ENCODE data around the gene ZDHHC12.

The ZDHHC12 gene

DNA sequence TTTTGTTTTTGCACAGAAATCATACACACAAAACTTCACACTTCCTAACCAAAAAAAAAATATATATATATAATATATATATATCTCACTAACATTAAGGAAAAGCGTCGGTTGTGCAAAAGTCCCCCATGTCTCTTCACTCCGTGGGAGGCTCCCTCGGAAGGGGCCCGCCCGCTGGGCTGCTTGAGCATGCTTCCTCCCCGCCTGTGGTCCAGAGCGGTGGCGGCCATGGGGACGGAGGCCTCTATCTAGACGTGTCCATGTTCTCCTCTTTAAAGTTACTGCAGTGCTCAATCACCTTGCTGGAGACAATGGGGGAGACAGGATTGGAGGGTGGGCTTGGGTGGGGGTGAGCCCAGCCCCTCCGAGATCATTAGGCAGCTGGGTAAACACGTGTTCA, 7.2 kb upstream of the ZDHHC12 start:
- DNase-seq (ENCODE audit: extremely low read depth in 1 of 2, low read depth in 1 of 2) = no peak

DNA sequence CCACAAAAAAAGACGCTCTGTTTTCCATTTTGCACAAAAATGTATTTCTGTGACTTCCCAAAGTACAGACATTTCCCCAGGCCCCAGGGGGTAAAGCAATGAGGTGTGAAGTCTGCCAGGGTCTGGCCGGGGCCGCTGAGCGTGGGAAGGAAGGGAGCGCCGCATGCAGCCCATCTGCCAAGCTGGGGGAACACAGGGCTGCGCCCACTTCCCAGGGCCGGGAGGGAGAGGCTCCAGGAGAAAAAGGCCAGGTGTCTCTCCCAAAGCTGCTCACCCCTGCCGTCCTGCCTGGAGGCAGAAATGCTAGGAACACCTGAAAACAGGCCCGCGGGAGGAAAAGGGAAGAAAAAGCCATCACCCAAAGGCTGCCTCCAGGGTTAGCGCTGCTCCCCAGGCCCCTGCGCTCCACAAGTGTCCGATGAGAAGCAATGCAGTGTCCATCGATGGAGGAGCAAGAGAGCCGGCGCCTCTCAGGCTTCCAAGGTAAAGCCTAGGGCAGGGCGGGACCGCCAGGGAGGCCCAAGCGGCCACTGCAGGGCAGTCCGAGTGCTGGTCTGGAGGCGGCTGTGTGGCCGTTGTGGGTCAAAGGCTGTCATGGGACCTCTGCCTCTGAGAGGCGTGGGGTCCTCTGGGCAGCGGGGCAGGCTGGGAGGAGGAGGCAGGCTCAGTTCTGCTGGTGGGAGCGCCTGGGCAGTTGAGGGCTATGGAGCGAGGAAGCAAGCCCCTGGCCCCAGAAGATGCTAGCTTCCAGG, 6.0 kb upstream of the ZDHHC12 start:
- no peak for DNase-seq (ENCODE audit: extremely low read depth in 1 of 2, low read depth in 1 of 2)

DNA sequence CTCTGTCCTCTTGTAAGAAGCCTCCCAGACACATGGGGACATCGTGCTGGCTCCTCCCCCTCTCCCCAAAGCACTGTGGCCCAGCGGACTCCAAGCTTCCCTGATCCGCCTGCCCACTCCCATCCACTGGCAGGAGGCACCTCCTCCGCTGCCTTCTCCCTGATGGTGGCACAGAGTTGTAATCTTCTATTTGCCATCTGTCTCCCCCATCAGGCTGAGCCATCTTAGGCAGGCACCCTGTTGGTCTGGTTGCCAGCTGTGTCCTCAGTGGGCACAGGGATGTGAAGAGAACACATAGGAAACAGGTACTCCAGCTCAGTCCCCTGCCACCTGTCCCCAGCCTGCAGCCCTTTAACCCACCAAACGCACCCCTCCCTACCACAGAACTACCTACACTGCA, 5.4 kb upstream of the ZDHHC12 start:
- no peak for DNase-seq (ENCODE audit: extremely low read depth in 1 of 2, low read depth in 1 of 2)

DNA sequence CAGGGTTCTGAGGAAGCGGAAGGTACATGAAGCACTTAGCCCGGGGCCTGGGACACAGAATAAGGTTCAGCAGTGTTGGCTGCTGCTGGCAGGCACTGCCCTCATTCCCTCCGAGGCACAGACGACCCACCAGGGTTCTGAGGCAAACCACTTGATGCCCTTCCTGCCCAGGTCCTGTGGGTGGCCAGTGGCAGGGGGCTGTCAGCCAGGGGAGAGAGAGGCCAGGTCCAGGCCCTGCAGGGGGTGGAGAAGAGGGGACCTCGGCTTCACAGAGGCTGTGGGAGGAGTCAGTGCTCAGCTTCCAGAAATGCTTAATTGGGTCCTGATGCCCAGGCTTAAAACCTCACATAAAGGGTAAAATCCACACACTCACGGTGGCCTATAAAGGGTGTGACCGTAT, 4.4 kb upstream of the ZDHHC12 start:
- no peak for DNase-seq (ENCODE audit: extremely low read depth in 1 of 2, low read depth in 1 of 2)

DNA sequence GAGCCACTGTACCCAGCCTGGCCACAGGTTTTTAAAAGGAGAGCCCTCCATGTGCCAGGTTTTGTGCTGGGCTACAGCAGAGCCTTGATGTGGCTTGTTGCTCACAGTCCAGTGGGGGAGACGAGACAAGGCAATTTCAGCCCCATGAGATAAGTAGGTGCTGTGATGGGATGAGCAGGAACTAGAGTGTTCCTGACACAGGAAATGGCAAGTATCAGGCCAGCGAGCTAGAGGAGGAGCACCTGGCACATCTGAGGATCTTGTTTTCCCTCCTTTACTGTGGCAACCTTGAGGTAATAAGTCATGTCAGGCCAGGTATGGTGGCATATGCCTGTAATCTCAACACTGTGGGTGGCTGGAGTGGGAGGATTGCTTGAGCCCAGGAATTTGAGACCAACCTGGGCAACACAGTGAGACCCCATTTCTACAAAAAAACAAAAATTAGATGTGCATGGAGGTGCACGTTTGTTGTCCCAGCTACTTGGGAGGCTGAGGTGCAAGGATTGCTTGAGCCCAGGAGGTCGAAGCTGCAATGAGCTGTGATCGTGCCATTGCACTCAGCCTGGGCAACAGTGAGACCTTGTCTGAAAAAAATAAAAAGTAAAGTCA, 3.8 kb upstream of the ZDHHC12 start:
- DNase-seq (ENCODE audit: extremely low read depth in 1 of 2, low read depth in 1 of 2) = no peak

DNA sequence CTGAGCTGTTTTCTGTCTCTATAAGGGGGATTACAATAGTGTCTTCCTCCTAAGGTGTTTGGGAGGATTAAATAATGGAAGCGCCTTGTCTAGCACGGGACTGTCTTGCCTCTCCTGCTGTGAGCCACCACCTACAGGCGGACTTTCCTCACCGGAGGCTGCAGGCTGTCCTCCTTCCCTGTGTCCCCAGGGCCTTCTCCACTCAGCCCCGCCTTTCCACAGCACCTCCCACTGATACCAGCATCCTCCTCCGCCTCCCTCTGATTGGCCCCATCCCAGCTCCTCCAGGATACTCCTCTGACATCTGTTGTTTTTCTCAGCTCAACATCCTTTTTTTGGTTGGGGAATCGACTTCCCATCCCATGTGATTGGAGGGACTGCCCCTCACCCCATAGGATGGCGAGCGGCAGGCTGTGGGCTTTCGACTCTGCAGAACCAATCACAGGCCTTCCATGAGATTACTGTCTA, 851 bp upstream of the ZDHHC12 start:
- no peak for DNase-seq (ENCODE audit: extremely low read depth in 1 of 2, low read depth in 1 of 2)

DNA sequence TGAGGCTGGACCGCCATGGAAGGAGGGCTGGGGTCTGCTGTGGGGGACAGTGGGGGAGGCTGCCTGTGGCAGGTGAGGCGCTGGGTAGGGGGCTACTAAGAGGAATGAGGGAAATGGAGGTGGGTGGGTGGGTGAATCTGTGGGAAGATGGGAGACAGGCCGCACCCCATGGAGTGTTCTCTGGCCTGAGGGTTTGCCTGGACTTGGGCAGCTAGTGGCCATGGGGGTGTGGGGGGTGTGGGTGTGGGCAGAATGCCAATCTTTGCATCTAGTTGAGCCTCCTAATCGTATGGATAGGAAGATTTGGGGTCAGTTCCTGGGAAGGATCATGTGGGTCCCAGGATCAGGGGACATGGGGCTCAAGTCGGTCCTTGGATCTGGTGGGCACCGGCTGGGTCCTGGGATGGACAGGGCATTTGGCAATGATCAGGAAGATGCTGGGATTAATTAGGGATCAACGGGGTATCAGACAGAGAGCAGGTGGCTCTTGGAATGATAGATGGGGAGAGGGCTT, 518 bp downstream of the ZDHHC12 start:
- no peak for DNase-seq (ENCODE audit: extremely low read depth in 1 of 2, low read depth in 1 of 2)

DNA sequence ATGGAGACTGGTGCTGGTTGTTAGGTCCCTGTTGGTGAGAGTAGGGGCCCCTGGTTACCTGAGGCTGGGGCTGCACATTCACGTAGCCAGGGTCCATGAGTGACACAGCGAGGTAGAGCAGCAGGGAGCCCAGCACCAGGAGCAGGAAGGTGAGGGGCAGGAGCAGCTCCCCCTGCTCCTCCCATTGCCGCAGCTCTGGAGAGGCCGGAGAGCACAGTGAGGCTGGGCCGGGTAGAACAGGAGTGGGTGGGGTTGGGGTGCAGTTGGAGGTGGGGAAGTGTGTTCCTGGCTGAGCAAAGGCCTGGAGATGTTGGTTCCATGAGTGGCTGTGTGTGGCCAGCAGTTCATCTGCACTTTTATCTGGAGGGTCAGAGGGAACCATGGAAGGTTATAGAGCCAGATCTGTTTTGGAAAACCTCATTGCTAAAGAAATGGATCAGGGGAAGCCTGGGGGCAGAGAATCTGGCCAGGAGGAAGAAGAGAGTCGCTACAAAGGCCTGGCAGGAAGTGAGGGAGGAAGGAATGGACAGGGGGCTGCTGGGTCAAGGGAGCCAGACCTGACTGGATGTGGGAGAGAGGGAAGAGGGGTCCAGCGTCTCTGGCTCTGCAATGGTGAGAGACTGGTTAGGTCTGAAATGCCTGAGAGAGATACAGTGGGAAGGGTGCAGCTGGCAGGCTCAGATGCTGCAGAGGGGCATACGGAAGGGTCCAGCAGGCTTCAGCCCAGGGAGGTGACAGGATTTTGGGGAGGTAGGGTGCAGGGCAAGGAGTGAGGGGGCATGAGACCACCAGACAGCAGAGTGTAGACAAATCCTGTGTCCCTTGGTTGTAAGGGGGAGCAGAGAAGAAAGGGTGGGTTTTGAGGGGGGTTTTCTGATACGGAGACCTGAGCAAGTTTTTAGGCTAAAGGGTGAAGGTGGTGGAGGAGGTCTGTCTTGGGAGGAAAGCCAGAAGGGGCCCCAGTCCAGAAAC, 1.3 kb downstream of the ZDHHC12 start:
- no peak for DNase-seq (ENCODE audit: extremely low read depth in 1 of 2, low read depth in 1 of 2)

DNA sequence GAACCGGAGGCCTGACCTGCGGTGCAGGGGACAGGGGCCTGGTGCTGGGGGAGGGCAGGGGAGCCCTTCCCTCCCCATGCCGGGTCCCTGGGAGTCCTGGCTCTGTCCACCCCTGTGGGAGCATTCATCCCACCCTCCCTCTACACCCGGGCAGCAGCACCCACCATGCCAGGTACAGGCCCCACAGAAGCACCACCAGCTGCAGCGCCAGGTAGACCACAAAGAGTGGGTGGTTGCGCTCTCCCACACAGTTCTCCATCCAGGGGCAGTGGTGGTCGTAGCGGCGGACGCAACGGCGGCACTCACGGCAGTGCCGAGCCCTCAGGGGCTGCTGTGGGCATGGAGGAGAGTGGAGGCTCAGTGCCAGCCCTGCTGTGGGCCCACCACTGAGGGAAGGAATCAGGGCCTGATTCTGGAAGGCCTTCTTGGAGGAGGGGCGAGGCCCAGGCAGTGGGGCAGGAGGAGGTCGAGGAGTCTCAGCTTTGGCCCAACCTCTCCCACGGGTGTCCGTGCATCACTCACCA, 2.4 kb downstream of the ZDHHC12 start:
- DNase-seq (ENCODE audit: extremely low read depth in 1 of 2, low read depth in 1 of 2) = no peak

DNA sequence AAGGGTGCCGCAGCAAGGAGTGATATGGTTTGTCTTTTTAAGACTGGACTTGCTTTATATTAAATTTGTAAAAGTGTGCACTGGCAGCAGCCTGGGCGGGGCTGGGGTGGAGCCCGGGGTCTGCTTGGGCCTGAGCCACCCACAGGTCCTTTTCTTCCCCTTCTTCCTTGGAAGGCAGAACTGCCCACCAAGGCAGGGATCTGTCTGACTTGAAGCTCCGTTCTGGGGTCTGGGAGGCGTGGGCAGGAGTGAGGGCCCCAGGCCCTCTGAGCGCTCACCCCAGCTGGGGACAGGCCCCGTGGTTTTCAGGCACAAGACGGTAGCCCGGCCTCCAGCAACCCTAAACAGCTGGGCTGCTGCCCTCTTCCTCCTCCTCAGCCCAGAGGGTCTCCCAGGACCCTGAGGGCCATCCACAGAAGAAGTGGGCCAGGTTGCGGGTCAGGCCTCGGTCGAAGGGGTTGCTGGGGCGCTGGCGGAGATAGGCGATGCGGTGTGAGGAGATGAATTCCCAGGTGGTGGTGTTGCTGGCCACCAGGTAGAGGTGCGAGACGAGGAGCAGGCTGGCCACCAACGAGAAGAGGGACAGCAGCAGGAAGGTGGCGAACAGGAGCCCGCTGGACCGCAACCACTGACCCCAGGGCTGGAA, 3.0 kb downstream of the ZDHHC12 start:
- no peak for DNase-seq (ENCODE audit: extremely low read depth in 1 of 2, low read depth in 1 of 2)

DNA sequence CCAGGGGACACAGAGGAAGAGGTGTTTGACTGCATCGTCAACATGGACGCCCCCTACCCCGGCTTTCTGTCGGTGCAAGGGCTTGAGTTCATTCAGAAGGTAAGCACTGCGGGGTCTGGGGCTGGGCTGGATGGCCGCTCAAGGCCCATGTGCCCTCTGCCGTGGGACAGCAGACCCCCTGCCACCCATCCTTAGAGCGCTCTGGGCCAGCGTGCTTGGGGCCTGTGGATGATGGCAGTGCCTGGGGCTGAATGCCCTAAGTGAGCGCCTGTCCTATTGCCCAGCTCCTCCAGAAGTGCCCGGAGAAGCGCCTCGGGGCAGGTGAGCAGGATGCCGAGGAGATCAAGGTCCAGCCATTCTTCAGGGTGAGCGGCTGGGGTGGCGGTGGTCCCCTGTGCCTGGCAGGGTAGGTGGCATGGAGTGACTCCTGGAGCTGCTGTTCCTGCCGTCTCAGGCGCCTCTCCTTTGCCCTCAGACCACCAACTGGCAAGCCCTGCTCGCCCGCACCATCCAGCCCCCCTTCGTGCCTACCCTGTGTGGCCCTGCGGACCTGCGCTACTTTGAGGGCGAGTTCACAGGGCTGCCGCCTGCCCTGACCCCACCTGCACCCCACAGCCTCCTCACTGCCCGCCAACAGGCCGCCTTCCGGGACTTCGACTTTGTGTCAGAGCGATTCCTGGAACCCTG, 3.9 kb downstream of the ZDHHC12 start:
- no peak for DNase-seq (ENCODE audit: extremely low read depth in 1 of 2, low read depth in 1 of 2)

DNA sequence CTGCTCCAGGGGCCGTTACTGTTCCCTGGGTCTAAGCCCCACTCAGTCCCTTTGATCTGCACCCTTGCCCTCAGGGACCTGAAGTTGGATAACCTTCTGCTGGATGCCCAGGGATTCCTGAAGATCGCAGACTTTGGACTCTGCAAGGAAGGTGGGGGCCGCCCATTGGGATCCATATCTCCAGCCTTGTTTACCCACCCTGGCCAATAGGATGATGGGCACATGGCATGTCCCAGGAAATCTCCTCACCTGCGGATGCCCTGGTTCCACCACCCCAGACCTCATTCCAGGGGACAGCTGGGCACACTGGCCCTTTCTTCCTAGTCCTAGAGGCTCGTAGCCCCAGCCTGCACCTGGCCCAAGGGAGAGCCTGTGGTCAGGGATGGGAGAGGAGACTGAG, 5.5 kb downstream of the ZDHHC12 start:
- no peak for DNase-seq (ENCODE audit: extremely low read depth in 1 of 2, low read depth in 1 of 2)

DNA sequence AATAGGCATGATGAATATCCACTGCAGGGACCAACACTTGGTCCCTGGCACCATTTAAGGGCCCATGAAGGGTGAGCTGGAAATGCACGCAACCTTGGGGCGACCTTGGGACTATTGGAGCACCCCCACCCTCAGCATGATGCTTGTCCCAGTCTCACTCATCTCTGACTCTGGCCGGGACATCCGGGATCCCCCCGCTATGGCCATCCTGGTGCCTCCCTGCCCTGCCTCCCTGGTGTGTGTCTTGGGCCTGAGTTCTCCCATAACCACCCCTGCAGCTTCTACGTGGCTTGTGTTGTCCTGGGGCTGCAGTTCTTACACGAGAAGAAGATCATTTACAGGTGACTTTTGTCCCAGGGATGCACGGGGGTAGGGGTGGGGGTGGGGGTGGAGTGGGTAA, 5.9 kb downstream of the ZDHHC12 start:
- no peak for DNase-seq (ENCODE audit: extremely low read depth in 1 of 2, low read depth in 1 of 2)

DNA sequence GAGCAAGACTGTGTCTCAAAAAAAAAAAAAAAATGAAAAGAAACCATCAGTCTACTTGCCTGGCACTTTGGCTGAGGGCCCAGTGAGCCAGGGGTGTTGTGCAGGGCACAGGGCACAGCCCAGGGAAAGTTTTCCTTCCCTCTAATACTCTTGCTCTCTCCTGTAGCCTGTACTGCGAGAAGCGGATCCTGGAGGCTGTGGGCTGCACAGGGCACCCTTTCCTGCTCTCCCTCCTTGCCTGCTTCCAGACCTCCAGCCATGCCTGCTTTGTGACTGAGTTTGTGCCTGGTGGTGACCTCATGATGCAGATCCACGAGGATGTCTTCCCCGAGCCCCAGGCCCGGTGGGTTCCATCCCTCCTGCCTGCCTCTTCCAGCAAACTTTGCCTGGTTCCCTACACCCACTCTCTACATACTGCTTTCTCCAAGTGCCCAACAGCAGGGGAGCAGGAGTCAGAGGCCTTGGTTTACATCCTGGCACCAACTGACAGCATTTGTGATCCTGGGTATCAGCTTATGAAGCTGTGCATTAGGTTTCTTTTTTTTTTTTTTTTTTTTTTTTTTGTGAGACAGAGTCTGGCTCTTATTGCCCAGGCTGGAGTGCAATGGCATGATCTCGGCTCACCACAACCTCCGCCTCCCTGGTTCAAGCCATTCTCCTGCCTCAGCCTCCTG, 7.2 kb downstream of the ZDHHC12 start:
- no peak for DNase-seq (ENCODE audit: extremely low read depth in 1 of 2, low read depth in 1 of 2)

DNA sequence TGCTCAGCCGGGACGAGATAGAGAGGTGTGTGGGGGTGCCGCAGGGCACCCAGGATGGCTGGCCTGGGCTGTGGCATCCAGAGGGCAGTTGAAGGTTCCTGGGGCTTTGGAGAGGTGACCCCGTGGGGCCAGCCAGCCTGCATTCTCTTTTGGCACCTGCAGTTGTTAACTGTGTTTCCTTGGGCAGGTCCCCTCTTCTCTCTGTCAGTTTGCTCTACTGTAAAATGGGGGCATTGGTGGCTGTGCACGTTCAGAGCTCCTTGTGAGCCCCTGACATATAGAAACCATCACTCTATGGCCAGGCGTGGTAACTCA, 8.5 kb downstream of the ZDHHC12 start:
- DNase-seq (ENCODE audit: extremely low read depth in 1 of 2, low read depth in 1 of 2) = no peak

DNA sequence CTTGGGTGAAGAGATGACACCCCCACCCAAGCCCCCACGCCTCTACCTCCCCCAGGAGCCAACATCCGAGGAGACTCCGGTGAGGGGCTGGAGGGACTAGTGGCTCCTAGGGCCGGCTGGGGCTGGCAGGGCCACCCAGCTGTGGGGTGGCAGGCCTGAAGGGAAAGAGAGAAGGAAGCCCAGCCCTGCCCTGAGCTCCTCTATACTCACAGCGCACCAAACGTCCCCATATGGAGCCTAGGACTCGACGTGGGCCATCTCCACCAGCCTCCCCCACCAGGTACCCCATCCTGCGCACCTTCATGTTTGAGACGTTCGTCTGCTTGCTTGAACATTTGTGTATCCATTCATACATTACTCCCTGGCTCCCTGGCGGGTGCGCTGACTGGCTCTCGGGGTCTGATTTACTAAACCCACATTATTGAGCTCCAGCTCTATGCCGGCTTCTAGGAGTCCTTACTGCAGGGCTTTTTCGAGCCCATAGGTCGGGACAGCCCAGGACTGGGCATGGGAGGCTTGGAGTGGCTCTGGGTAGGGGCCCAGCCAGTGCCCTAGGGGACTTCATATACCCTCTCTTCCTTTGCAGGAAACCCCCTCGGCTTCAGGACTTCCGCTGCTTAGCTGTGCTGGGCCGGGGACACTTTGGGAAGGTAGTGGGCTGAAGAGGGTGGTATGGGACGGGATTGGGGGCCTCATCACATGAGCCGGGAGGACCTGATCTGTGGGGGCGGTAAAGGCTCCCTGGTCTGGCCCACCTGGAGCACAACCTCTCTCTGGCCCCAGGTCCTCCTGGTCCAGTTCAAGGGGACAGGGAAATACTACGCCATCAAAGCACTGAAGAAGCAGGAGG, 9.1 kb downstream of the ZDHHC12 start:
- DNase-seq (ENCODE audit: extremely low read depth in 1 of 2, low read depth in 1 of 2) = no peak

DNA sequence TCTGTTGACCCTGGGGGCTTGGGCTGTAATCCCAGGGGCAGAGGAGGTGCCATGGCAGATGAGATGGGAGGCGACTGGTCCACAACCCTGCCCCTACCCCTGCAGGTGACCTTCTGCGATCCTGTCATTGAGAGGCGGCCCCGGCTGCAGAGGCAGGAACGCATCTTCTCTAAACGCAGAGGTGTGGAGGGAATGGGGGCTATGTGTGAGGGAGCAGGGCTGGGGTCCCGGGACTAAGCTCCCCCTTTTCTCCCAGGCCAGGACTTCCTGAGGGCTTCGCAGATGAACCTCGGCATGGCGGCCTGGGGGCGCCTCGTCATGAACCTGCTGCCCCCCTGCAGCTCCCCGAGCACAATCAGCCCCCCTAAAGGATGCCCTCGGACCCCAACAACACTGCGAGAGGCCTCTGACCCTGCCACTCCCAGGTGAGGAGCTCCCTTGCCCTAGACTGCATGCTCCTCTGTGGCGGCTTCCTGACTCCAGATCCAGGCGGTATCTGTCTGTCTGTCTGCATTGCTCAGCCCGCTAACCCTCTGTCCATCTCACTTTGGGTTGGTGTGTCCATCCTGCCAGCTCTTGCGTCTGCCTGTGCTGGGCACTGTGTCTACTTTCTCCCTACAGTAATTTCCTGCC, 9.9 kb downstream of the ZDHHC12 start:
- no peak for DNase-seq (ENCODE audit: extremely low read depth in 1 of 2, low read depth in 1 of 2)

DNA sequence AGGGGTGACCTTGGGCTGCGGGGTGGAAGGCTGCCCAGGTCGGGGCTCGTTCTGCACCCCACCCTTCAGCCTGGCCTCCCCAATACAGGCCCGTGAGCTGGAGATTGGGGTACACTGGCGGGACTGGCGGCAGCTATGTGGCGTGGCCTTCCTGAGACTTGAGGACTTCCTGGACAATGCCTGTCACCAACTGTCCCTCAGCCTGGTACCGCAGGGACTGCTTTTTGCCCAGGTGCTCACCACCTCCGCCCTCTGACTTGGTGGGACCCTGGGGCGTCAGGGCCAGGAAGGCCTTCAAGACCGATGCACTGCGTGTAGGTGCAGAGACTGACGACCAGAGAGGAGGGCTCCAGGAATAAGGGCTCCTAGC, 10.5 kb downstream of the ZDHHC12 start:
- no peak for DNase-seq (ENCODE audit: extremely low read depth in 1 of 2, low read depth in 1 of 2)
